ENCODE measurements around the gene ZNF8. TPM values are rescaled to one million over a fixed set of nuclear protein-coding genes. Genes with fewer than 3 reads are reported as not detected.

ZNF8 gene
- total and polyA plus RNA-seq, 2 donors (not counting 1 experiment from before 2014, with no cell fraction given) = 2.6 to 5.6 TPM

GRCh38 chr19:58325311-58326022 is 46.7 kb downstream of the ZNF8 start:
- no peak for TF ChIP-seq CTCF (conservative IDR thresholded peaks at IDR 0.05 in 1 of 2, IDR thresholded peaks at IDR 0.05 in 1 of 2; ENCODE audit: low read depth in 1 of 2, low read length in 2 of 2)
- no peak for TF ChIP-seq EZH2 (IDR thresholded peaks at IDR 0.05; ENCODE audit: low read length, missing control alignments)
- H3K79me2 ChIP-seq (ENCODE audit: control insufficient read depth, insufficient read depth, low read length) = peaks cover 29% of the 10 kb centered on the region
- DNase-seq (ENCODE audit: low read depth in 2 of 2) = peak in 1 of 2 donors; percentile 42

GRCh38 chr19:58326501-58326913 is 47.8 kb downstream of the ZNF8 start:
- no peaks in the 10 kb centered on the region for H3K27me3 ChIP-seq (ENCODE audit: control insufficient read depth, insufficient read depth, low read length)
- peaks cover 29% of the 10 kb centered on the region for H3K79me2 ChIP-seq (ENCODE audit: control insufficient read depth, insufficient read depth, low read length)
- H3K27ac ChIP-seq (ENCODE audit: insufficient read depth, low read length) = peak overlapping the region; percentile 96
- peak overlapping the region; percentile 76 for H3K4me2 ChIP-seq (ENCODE audit: extremely low read depth, insufficient read depth, low read length)
- peak overlapping the region; percentile 83 for H3K9ac ChIP-seq (ENCODE audit: insufficient read depth, low read length)
- TF ChIP-seq CTCF (conservative IDR thresholded peaks at IDR 0.05 in 1 of 2, IDR thresholded peaks at IDR 0.05 in 1 of 2; ENCODE audit: low read depth in 1 of 2, low read length in 2 of 2) (no peak), EZH2 (IDR thresholded peaks at IDR 0.05; ENCODE audit: low read length, missing control alignments) (no peak)
- H4K20me1 ChIP-seq (ENCODE audit: control insufficient read depth, extremely low read depth, insufficient read depth, low read length) = no peaks in the 10 kb centered on the region
- peak overlapping the region; percentile 94 for H2AFZ ChIP-seq (ENCODE audit: low read length)
- DNase-seq (ENCODE audit: low read depth in 2 of 2) = no peak
- peaks cover 8% of the 10 kb centered on the region for H3K4me1 ChIP-seq (ENCODE audit: control insufficient read depth, extremely low read depth, insufficient read depth, low read length)
- H3K4me3 ChIP-seq (replicated peaks in 1 of 4; ENCODE audit: control extremely low read depth in 1 of 4, insufficient read depth in 1 of 4, low read depth in 3 of 4, low read length in 4 of 4) = peak overlapping the region; percentile 92 to 99 (median 96)
- H3K36me3 ChIP-seq (ENCODE audit: control insufficient read depth, insufficient read depth, low read length) = no peaks in the 10 kb centered on the region
- H3K9me3 ChIP-seq (ENCODE audit: control insufficient read depth, insufficient read depth, low read depth, low read length) = no peaks in the 10 kb centered on the region

More at GRCh38 chr19:58325311-58326022, 46.7 kb downstream of the ZNF8 start:
- Histone ChIP-seq H3K9me3 (ENCODE audit: control insufficient read depth, insufficient read depth, low read depth, low read length) (no peaks in the 10 kb centered on the region), H2AFZ (ENCODE audit: low read length) (no peak overlapping the region), H3K4me1 (ENCODE audit: control insufficient read depth, extremely low read depth, insufficient read depth, low read length) (peaks cover 8% of the 10 kb centered on the region), H3K36me3 (ENCODE audit: control insufficient read depth, insufficient read depth, low read length) (no peaks in the 10 kb centered on the region), H3K9ac (ENCODE audit: insufficient read depth, low read length) (no peak overlapping the region), H3K27ac (ENCODE audit: insufficient read depth, low read length) (peak overlapping the region; percentile 96), H3K4me3 (replicated peaks in 1 of 4; ENCODE audit: control extremely low read depth in 1 of 4, insufficient read depth in 1 of 4, low read depth in 3 of 4, low read length in 4 of 4) (peak overlapping the region; percentile 92 to 99 (median 96)), H4K20me1 (ENCODE audit: control insufficient read depth, extremely low read depth, insufficient read depth, low read length) (no peaks in the 10 kb centered on the region), H3K4me2 (ENCODE audit: extremely low read depth, insufficient read depth, low read length) (peak overlapping the region; percentile 76), H3K27me3 (ENCODE audit: control insufficient read depth, insufficient read depth, low read length) (no peaks in the 10 kb centered on the region)

- H3K9ac ChIP-seq (ENCODE audit: insufficient read depth, low read length) = peak within 1 kb of the TSS; percentile 83
- TF ChIP-seq CTCF (conservative IDR thresholded peaks at IDR 0.05 in 1 of 2, IDR thresholded peaks at IDR 0.05 in 1 of 2; ENCODE audit: low read depth in 1 of 2, low read length in 2 of 2) = no peak
- no peak for TF ChIP-seq EZH2 (IDR thresholded peaks at IDR 0.05; ENCODE audit: low read length, missing control alignments)
- peak within 1 kb of the TSS; percentile 76 for H3K4me2 ChIP-seq (ENCODE audit: extremely low read depth, insufficient read depth, low read length)
- H3K36me3 ChIP-seq (ENCODE audit: control insufficient read depth, insufficient read depth, low read length) = no peaks in the 10 kb centered on the region
- DNase-seq (ENCODE audit: low read depth in 2 of 2) = peak; percentile 96 to 97
- peak within 1 kb of the TSS; percentile 96 for H2AFZ ChIP-seq (ENCODE audit: low read length)
- H3K79me2 ChIP-seq (ENCODE audit: control insufficient read depth, insufficient read depth, low read length) = peaks cover 29% of the 10 kb centered on the region
- H3K4me1 ChIP-seq (ENCODE audit: control insufficient read depth, extremely low read depth, insufficient read depth, low read length) = peaks cover 8% of the 10 kb centered on the region
- H3K27ac ChIP-seq (ENCODE audit: insufficient read depth, low read length) = peak within 1 kb of the TSS; percentile 96
- no peaks in the 10 kb centered on the region for H3K9me3 ChIP-seq (ENCODE audit: control insufficient read depth, insufficient read depth, low read depth, low read length)
- H3K4me3 ChIP-seq (replicated peaks in 1 of 4; ENCODE audit: control extremely low read depth in 1 of 4, insufficient read depth in 1 of 4, low read depth in 3 of 4, low read length in 4 of 4) = peak within 1 kb of the TSS; percentile 92 to 99 (median 96)
- no peaks in the 10 kb centered on the region for H4K20me1 ChIP-seq (ENCODE audit: control insufficient read depth, extremely low read depth, insufficient read depth, low read length)
- no peaks in the 10 kb centered on the region for H3K27me3 ChIP-seq (ENCODE audit: control insufficient read depth, insufficient read depth, low read length)
Observed at GRCh38 chr19:58326914-58327726, 48.4 kb downstream of the ZNF8 start, which contains the start of gene ZSCAN22. ZSCAN22 (plus strand) TSS chr19:58326994; CDS start chr19:58334803, 7,809 bp downstream.
